GM19397 (cell line): ENCODE measurements around the gene GPC2.
"Not testable (repeated sequence)": the region's sequence is repeated elsewhere in the genome, so short reads cannot be mapped to it uniquely, and the experiment has no call there.

ENCODE experiments used
- ATAC-seq: cut with Tn5 transposase; IDR thresholded peaks from one replicate; pipeline ENCODE4 v1.9.1; 2021; ENCODE audit warnings: mild to moderate bottlenecking, moderate library complexity; ENCODE audit not compliant: unreplicated experiment

GPC2 gene

DNA sequence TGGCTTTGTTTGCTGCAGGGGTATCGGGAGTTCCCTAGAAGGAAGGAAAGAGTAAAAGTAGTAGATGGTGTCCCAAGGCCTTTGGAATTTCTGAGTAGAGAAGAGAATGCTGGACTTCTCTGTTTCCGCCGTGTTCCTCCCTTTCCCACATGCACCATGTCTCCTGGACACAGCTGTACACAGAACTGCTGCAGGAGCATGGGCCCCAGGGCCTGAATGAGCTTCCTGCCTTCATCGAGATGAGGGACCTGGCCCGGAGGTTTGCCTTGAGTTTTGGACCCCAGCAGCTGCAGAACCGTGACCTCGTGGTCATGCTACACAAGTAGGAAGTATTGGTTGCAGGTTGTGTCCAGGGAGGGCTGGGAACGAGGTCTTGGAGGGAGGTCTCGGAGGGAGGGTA lies 27.3 kb upstream of the GPC2 start:
- ATAC-seq: no peak

DNA sequence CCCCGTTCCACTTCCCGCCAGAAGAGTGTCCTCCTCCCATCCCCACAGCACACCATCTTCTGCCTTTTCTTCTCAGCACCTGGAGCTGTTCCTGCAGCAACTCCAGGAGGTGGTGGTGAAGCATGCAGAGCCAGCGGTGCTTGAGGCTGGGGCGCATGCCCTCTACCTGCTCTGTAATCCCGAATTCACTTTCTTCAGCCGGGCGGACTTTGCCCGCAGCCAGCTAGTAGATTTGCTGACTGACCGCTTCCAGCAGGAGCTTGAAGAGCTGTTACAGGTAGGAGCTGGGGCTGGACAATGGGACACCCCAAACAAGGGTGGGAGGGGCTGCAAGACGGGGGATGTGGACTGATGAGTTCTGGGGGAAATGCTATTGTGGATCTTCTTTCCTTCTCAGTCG lies 23.5 kb upstream of the GPC2 start:
- ATAC-seq: no peak

DNA sequence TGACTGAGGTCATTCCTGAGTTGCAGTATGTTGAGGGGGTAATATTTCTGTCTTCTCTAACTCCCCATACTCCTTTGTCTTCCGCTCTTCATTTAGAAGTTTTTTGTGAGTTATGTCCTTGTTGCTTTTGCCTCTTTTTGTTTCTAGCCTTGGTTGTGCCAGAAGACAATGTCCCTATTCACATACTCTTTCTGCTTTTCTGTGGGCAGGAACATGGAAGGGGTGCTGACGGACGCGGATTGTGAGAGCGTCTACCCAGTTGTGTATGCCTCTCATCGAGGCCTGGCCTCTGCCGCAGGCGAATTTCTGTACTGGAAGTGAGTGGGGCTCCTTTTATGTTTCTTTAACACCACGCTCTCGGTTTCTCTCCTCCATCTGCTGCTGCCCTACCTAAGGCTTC lies 21.1 kb upstream of the GPC2 start:
- no peak for ATAC-seq

DNA sequence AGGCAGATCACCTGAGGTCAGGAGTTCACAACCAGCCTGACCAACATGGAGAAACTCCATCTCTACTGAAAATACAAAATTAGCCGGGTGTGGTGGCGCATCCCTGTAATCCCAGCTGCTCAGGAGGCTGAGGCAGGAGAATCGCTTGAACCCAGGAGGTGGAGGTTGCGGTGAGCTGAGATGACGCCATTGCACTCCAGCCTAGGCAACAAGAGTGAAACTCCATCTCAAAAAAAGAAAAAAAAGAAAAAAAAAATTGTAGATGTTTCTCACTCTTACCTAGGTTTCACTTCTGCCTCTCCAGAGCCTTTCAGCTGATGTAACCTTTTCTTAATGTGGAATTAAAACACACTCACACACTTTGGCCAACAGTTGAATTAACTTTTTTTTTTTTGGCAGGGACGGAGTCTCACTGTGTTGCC lies 18.7 kb upstream of the GPC2 start:
- not testable (repeated sequence) for ATAC-seq

DNA sequence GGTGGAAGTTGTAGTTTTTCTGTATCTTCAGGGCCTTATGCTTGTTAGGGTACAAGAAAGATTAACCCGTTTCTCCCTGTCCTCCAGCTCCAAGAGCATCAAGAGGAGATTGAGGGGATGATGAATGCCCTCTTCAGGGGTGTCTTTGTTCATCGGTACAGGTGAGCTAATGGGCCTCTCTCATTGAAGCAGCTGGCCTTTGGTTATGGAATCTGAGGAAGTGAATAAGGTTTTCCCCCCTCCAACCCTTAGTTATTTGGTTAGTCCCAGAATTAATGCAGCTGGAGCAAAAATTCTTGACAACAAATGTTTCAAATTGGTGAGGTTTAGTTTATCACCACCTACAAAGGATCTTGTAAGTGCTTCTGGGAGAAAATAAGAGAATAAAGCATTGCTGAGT lies 18.0 kb upstream of the GPC2 start:
- no peak for ATAC-seq

DNA sequence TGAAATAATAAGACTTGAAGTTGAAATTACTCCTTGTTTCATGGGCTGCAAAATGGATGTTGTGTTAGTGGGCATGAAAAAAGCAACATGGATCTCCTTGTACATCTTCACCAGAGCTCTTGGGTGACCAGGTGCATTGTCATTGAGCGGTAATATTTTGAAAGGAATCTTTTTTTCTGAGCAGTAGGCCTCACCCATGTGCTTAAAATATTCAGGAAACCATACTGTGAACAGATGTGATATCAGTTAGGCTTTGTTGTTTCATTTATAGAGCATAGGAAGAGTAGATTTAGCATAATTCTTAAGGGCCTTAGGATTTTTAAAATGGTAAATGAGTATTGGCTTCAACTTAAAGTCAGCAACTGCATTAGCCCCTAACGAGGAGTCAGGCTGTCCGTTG lies 15.8 kb upstream of the GPC2 start:
- ATAC-seq: no peak

DNA sequence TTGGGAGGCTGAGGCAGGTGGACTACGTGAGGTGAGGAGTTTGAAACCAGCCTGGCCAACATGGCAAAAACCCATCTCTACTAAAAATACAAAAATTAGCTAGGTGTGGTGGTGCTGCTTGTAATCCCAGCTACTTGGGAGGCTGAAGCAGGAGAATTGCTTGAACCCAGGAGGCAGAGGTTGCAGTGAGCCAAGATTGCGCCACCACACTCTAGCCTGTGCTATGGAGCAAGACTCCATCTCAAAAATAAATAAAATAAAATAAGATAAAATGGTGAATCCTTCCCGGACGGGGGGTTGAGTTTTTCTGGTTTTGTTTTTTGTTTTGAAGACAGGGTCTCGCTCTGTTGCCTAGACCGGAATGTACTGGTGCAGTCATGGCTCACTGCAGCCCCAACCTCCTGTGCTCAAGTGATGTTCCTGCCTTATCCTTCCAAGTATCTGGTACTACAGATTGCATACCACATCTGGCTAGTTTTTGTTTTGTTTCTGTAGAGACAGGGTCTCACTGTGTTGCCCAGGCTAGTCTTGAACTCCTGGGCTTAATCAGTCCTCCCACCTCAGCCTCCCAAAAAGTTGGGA lies 15.2 kb upstream of the GPC2 start:
- ATAC-seq: not testable (repeated sequence)

DNA sequence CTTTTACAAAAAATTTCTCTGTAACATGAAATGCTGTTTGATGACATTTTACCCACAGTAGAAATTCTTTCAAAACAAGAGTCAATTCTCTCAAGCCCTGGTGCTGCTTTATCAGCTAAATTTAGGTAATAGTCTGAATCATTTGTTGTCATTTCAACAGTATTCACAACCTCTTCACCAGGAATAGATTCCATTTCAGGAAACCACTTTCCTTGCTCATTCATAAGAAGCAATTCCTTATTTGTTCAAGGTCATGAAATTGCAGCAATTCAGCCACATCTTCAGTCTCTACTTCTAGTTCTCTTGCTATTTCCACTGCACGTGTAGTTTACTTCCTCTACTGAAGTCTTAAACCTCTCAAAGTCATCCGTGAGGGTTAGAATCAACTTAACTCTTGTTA lies 14.6 kb upstream of the GPC2 start:
- no peak for ATAC-seq

DNA sequence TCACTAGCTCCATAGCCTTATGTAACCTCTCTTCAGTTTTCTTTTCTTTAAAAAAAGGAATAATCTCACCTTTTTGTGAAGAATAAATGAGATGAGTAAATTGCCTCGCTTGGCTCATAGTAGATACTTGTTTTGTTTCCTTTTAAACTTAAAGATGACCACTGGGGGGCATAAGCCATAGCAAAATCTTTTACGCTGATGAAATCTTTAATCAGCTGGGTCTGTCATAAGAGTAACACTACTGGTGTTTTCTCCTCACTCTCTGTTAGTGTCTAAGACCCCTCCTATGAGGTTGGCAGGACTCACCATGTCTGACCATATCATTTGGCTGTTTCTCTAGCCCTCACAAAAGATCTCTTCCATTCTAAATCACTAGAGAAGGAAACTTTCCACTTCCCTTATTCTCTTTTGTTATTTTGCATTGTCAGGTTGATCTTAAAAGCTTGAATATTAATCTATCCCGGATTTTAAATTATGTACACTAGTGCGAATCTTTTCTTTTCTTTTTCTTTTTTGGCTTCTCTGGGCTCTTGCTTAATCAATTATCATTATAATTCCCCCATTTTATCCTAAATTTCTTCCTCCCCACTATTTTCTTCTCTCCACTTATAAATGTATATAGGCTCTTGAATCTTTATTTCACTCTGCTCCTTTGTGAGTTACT lies 13.0 kb upstream of the GPC2 start:
- ATAC-seq: no peak

DNA sequence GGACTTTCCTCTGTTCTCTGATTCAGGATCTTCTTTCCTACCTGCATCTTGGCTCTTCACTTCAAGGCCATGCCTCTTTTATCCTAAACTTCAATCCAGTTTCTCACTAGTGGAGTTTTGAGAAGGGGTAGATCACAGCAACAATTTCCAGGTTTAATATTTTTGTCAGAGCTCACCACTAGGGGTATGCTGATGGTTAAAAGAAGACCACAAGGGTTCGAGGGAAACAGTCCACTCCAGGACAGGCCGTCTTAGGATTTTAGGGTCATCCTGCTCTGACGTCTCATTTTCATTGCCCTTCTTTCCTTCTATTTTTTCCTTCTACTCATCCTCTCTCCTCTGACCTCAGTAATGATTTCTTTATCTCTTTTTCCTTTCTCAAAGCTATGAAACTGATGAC lies 11.9 kb upstream of the GPC2 start:
- no peak for ATAC-seq

DNA sequence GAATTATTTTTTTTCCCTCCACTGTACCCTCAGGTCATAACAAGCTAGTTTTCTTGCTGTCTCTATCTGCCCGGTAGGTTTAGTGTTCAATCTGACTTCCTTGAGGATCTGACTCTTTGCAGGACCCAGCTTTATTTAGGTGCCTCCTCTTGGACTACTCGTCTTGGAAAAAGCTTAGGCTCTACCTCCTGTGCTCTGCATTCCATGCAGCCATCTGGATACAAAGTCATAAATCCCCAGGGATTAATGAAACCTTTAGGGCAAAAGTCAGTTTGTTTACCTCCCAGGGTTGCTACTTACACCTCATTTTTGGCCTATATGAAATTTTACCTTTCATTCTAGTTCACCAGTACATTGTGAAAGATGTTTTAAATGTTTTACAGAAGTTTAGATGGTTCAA lies 8.5 kb upstream of the GPC2 start:
- ATAC-seq: no peak

DNA sequence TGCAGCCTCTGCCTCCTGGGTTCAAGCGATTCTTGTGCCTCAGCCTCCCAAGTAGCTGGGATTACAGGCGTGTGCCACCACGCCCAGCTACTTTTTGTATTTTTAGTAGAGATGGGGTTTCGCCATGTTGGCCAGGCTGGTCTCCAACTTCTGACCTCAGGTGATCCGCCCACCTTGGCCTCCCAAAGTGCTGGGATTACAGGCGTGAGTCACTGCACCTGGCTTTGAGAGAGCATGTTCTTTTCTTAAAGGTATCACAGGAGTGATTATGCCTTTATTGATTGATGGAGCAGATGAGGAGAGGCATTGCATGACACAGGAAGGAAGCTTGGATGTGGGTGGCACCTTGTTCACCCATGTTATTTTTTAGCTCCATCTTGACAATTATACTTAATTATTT lies 5.9 kb upstream of the GPC2 start:
- ATAC-seq: not testable (repeated sequence)

DNA sequence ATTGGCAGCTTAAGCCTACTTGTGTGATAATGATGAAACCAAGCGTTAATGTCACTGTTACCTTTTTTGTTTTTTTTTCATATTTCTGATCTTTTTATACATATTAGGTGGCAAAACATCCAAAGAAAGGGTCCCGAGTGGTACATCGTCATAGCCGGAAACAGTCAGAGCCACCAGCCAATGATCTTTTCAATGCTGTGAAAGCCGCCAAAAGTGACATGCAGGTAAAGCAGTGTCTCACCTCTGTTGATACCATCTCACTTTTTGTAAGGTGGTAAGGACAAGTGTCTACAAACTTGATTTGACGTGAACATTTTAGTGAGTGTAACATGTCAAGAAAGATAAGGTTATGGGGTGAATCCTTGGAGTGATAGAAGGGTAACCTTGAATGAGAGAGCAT lies 5.4 kb upstream of the GPC2 start:
- not testable (repeated sequence) for ATAC-seq

DNA sequence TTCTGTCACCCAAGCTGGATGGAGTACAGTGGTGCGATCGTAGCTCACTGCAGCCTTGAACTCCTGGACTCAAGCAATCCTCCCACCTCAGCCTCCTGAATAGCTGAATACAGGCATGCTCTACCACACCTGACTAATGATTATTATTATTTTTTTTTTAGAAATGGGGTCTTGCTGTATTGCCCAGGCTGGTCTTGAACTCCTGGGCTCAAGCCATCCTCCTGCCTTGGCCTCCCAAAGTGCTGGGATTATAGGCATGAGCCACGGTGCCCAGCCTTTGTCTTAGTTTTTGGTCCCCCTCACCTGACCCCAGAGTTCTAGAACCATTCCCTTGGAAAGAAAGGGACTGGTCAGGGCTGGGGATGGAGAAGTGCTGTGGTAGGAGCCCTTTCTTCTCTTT lies 2.9 kb upstream of the GPC2 start:
- not testable (repeated sequence) for ATAC-seq

DNA sequence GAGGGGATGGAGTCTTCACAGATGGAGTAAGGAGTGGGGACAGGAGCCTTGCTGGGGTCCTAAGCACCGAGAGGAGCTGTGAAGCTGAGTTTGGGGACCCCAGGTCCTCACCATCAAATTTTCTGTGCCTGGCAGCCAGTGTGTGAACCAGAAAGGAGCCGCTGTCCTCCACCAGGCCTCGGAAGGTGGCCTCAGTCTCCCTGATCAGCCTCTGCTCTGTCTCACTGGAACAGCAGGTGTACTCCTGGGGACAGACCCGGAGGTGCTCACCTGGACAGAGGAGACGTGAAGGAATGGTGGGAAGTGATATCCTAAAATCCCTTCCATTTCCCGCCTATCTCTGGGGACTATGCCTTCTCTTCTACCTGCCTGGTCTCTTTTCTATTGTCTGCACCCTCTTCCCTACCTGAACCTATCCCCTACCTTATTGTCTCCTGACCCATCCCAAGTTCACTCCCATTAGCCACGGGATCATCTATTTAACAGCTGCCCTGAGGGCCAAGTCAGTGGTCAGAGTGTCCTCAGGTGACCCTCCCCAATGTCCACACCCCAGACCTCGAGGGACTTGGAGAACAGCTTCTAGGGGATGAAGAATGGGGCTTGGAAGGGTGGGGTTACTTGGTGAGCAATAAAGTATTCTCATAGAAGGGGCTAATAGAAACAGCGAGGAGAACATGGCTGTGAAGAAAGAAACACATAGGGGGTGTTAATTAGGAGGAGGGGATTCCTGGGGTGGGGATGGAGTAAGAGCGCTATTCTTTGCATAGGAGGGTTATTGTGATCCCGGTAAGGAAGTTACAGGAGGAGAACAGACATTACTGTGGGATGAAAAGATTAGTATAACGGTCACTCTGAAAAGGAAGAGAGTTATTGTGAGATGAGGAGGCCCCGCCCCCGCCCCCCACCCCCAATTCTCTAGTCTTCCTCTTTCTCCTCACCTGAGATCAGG lies 811 bp downstream of the GPC2 start:
- ATAC-seq: no peak

DNA sequence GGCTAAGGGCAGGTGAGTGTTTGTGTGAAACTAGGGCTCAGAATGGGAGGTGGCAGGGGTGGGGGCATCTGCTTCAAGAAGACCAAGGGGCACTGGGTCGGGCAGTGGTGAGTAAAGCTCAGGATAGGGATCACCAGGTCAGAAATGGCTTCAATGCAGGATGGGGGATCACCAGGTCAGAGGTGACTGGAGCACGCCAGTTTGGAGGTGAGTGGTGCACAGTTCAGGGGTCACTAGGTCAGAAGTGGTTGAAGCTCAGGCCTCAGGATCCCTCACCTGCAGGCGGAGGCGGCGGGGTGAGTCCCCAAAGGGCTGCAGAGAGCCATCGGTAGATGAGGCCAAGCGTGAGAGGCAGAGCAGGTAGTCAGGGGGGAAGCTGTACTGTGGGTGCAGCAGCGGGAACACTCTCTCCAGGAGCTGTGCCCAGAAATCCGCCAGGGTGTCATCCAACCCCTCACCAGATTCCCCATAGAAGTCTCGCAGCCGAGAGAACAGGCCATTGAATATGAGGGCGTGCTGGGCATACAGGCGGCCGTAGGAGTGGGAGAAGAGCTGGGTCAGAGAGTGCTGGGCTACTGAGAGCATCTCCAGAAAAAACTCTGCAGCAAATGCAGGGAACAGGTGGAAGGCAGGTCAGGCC lies 1.8 kb downstream of the GPC2 start:
- ATAC-seq: no peak

DNA sequence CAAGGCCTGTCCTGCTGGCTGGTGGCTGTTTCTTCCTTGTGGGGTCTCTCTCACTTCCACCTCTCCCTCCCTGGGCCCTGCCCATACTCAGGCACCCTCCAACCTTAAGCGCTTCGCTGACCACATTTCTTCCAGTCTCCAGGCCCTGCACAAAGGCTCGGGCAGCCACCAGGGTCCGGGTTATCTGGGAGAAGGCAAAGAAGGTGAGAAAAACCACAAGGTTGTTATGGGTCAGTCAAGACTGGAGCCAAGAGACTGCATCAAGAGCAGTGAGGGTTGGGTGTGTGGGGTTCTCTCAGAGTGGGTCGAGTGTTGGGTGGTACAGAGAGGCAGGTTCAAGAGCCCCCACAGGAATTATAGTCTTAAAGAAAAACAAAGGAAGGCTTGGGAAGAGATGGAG lies 2.6 kb downstream of the GPC2 start:
- ATAC-seq: no peak

DNA sequence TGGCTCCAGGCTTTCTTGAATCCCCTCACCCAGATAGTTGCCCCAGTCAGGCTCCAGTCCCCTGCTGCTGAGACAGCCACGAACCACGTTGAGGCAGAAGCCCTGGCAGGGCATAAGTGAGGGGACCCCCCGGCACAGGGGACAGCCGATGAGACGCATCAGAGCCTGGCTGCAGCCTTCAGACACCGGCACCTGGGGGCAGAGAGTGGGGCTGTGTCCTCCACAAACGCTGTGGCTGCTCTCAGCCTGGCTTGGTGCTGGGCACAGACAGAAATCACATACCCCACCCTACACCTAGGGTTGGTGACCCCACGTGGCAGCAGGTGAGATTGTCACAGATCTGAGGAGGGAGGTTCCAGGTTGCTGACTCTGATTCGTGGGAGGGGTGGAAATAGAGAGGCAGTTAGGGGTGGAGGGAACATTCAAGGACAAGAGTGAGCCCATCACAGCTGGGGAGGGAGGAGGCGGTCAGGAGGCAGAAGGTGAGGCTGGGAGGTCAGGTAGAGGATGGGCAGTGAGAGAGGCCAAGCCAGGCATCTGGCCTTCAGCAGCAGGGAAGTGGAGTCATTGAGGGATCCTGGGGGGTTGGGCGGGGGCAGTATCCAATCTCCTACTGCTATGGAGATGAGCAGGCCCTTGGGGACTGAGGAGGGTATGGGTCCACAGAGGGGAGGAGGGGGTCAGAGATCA lies 3.2 kb downstream of the GPC2 start:
- no peak for ATAC-seq

DNA sequence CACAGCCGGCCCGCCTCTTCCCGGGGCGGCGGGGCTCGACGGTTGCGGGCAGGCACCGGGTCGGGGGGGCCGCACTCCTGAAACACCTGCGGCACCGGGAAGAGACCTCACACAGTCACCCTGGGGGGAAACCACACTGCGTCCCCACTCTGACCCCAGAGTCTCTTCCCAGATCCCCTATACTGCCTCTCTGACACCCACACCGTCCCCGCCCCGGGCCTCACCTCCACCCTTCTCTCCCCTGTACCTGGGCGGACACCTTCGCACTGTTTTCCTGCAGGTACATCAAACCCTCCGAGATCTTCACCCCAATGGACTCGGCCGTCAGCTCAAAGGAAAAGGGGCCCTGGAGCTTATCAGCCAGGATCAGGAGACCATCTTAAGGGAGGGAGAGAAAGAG lies 5.3 kb downstream of the GPC2 start:
- no peak for ATAC-seq

DNA sequence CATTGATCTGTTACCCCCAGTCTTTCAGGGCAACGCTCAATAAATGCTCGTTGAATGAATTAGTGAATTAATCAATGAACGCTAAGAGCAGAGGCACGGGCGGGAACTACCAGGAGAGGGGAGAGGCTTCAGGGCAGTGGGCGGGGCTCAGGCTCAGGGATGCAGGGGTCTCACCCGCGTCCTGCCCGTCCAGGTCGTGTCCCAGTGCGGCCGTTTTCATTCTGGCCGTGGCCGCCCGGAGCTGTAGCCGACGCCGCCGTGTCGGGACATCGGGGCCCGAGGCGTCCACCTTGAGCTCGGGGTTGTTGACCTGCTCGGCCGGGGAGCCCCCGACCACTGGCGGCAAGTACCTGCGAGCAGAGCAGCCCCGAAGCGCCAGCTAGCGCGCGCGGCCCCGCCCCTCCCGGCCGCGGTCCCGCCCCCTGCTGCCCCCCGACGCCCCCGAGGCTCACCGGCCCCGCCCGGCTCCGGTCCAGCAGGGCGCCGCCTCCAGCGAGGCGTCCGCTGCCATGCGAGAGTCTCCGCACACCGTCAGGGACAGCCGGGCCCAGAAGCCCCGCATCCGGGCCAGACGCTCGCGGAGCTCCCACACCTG lies 6.0 kb downstream of the GPC2 start:
- ATAC-seq: no peak
